ENCODE data around the gene LHFPL6. TPM values are rescaled to one million over a fixed set of nuclear protein-coding genes. Genes with fewer than 3 reads are reported as not detected.

Gene LHFPL6
- total and polyA plus RNA-seq, 2 experiments from 2014 or later, result 7.8 to 9.5 TPM

DNA sequence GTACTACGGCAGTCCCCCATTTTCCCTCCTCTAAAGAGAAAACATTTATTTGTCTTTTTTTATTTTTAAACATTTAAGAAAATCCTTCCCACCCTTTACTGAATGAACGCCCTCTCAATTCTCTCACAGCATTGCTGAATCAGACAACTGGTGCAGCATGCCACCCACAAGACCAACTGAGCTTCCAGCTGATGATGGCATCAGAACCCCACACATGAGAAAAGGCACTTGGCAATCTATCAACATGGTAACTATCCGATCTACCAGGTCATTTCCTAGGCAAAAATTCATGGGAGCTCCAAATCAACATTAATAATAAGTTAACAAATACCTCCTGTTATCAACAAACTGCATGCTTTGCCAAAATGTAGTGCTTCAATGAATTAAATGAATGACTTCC, 43.1 kb downstream of the LHFPL6 start:
- H3K36me3 ChIP-seq (ENCODE audit: insufficient read depth), result no peaks in the 10 kb centered on the region
- no peak overlapping the region for H3K4me2 ChIP-seq
- ATAC-seq (no peak), DNase-seq (ENCODE audit: low spot score) (no peak)
- Mint-ChIP-seq H3K36me3 (ENCODE audit: low read depth) (peaks cover 3% of the 10 kb centered on the region; the same call in 1 of the 3 replicates), H3K4me1 (peaks cover 26% of the 10 kb centered on the region), H3K9me3 (no peaks in the 10 kb centered on the region; the same call in 2 of the 3 replicates), H3K4me3 (no peak overlapping the region), H3K27me3 (ENCODE audit: insufficient read depth, low read depth, poor library complexity) (no peaks in the 10 kb centered on the region), H3K27ac (no peak overlapping the region)
- TF ChIP-seq JUNB (IDR thresholded peaks at IDR 0.05; ENCODE audit: unreplicated experiment) (no peak), EZH2 (IDR thresholded peaks at IDR 0.05; ENCODE audit: low read depth, unreplicated experiment) (no peak), STAT1 (IDR thresholded peaks at IDR 0.05; ENCODE audit: unreplicated experiment) (no peak)
- TF ChIP-seq, protein P1, sequence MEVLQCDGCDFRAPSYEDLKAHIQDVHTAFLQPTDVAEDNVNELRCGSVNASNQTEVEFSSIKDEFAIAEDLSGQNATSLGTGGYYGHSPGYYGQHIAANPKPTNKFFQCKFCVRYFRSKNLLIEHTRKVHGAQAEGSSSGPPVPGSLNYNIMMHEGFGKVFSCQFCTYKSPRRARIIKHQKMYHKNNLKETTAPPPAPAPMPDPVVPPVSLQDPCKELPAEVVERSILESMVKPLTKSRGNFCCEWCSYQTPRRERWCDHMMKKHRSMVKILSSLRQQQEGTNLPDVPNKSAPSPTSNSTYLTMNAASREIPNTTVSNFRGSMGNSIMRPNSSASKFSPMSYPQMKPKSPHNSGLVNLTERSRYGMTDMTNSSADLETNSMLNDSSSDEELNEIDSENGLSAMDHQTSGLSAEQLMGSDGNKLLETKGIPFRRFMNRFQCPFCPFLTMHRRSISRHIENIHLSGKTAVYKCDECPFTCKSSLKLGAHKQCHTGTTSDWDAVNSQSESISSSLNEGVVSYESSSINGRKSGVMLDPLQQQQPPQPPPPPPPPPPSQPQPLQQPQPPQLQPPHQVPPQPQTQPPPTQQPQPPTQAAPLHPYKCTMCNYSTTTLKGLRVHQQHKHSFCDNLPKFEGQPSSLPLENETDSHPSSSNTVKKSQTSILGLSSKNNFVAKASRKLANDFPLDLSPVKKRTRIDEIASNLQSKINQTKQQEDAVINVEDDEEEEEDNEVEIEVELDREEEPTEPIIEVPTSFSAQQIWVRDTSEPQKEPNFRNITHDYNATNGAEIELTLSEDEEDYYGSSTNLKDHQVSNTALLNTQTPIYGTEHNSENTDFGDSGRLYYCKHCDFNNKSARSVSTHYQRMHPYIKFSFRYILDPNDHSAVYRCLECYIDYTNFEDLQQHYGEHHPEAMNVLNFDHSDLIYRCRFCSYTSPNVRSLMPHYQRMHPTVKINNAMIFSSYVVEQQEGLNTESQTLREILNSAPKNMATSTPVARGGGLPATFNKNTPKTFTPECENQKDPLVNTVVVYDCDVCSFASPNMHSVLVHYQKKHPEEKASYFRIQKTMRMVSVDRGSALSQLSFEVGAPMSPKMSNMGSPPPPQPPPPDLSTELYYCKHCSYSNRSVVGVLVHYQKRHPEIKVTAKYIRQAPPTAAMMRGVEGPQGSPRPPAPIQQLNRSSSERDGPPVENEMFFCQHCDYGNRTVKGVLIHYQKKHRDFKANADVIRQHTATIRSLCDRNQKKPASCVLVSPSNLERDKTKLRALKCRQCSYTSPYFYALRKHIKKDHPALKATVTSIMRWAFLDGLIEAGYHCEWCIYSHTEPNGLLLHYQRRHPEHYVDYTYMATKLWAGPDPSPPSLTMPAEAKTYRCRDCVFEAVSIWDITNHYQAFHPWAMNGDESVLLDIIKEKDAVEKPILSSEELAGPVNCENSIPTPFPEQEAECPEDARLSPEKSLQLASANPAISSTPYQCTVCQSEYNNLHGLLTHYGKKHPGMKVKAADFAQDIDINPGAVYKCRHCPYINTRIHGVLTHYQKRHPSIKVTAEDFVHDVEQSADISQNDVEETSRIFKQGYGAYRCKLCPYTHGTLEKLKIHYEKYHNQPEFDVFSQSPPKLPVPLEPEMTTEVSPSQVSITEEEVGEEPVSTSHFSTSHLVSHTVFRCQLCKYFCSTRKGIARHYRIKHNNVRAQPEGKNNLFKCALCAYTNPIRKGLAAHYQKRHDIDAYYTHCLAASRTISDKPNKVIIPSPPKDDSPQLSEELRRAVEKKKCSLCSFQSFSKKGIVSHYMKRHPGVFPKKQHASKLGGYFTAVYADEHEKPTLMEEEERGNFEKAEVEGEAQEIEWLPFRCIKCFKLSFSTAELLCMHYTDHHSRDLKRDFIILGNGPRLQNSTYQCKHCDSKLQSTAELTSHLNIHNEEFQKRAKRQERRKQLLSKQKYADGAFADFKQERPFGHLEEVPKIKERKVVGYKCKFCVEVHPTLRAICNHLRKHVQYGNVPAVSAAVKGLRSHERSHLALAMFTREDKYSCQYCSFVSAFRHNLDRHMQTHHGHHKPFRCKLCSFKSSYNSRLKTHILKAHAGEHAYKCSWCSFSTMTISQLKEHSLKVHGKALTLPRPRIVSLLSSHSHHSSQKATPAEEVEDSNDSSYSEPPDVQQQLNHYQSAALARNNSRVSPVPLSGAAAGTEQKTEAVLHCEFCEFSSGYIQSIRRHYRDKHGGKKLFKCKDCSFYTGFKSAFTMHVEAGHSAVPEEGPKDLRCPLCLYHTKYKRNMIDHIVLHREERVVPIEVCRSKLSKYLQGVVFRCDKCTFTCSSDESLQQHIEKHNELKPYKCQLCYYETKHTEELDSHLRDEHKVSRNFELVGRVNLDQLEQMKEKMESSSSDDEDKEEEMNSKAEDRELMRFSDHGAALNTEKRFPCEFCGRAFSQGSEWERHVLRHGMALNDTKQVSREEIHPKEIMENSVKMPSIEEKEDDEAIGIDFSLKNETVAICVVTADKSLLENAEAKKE (CRISPR knock-in tag; IDR thresholded peaks at IDR 0.05), result no peak
- TF ChIP-seq, protein P2, sequence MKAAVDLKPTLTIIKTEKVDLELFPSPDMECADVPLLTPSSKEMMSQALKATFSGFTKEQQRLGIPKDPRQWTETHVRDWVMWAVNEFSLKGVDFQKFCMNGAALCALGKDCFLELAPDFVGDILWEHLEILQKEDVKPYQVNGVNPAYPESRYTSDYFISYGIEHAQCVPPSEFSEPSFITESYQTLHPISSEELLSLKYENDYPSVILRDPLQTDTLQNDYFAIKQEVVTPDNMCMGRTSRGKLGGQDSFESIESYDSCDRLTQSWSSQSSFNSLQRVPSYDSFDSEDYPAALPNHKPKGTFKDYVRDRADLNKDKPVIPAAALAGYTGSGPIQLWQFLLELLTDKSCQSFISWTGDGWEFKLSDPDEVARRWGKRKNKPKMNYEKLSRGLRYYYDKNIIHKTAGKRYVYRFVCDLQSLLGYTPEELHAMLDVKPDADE (IDR thresholded peaks at IDR 0.05), result no peak
- TF ChIP-seq, protein P3, sequence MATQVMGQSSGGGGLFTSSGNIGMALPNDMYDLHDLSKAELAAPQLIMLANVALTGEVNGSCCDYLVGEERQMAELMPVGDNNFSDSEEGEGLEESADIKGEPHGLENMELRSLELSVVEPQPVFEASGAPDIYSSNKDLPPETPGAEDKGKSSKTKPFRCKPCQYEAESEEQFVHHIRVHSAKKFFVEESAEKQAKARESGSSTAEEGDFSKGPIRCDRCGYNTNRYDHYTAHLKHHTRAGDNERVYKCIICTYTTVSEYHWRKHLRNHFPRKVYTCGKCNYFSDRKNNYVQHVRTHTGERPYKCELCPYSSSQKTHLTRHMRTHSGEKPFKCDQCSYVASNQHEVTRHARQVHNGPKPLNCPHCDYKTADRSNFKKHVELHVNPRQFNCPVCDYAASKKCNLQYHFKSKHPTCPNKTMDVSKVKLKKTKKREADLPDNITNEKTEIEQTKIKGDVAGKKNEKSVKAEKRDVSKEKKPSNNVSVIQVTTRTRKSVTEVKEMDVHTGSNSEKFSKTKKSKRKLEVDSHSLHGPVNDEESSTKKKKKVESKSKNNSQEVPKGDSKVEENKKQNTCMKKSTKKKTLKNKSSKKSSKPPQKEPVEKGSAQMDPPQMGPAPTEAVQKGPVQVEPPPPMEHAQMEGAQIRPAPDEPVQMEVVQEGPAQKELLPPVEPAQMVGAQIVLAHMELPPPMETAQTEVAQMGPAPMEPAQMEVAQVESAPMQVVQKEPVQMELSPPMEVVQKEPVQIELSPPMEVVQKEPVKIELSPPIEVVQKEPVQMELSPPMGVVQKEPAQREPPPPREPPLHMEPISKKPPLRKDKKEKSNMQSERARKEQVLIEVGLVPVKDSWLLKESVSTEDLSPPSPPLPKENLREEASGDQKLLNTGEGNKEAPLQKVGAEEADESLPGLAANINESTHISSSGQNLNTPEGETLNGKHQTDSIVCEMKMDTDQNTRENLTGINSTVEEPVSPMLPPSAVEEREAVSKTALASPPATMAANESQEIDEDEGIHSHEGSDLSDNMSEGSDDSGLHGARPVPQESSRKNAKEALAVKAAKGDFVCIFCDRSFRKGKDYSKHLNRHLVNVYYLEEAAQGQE (IDR thresholded peaks at IDR 0.05; ENCODE audit: unreplicated experiment), result no peak
- TF ChIP-seq, protein P4, sequence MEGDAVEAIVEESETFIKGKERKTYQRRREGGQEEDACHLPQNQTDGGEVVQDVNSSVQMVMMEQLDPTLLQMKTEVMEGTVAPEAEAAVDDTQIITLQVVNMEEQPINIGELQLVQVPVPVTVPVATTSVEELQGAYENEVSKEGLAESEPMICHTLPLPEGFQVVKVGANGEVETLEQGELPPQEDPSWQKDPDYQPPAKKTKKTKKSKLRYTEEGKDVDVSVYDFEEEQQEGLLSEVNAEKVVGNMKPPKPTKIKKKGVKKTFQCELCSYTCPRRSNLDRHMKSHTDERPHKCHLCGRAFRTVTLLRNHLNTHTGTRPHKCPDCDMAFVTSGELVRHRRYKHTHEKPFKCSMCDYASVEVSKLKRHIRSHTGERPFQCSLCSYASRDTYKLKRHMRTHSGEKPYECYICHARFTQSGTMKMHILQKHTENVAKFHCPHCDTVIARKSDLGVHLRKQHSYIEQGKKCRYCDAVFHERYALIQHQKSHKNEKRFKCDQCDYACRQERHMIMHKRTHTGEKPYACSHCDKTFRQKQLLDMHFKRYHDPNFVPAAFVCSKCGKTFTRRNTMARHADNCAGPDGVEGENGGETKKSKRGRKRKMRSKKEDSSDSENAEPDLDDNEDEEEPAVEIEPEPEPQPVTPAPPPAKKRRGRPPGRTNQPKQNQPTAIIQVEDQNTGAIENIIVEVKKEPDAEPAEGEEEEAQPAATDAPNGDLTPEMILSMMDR (conservative IDR thresholded peaks at IDR 0.05; ENCODE audit: low read depth in 2 of 2), result no peak
- H3K79me2 ChIP-seq (replicated peaks; ENCODE audit: insufficient read depth), result no peaks in the 10 kb centered on the region
- H3K27me3 ChIP-seq (ENCODE audit: insufficient read depth), result no peaks in the 10 kb centered on the region
- no peak overlapping the region for H3K27ac ChIP-seq (ENCODE audit: low read depth)
- no peaks in the 10 kb centered on the region for H3F3A ChIP-seq (replicated peaks; ENCODE audit: low read depth)
- peaks cover 11% of the 10 kb centered on the region for H3K4me1 ChIP-seq (ENCODE audit: insufficient read depth)
- no peak overlapping the region for H2AFZ ChIP-seq
- H3K4me3 ChIP-seq, result no peak overlapping the region
- no peaks in the 10 kb centered on the region for H4K20me1 ChIP-seq (replicated peaks; ENCODE audit: insufficient read depth)
- H3K9me2 ChIP-seq (ENCODE audit: insufficient read depth), result peaks cover 10% of the 10 kb centered on the region; the same call in 1 of the 2 replicates

Data from GM23338 (cell line).